Heart right ventricle (tissue), 16 donors: ENCODE data around the gene AGRP. TPM values are rescaled to one million over a fixed set of nuclear protein-coding genes. Genes with fewer than 3 reads are reported as not detected.

Source experiments
- ATAC-seq, 8 donors: fragments of 200-7000 bp; cut with Tn5 transposase; one replicate each; pipeline ENCODE4 v1.9.1; 2020; ENCODE audit warnings: mild to moderate bottlenecking in 8 of 8, moderate library complexity in 8 of 8, moderate number of reproducible peaks in 1 of 8
- DNase-seq, 2 donors: peaks; one replicate each; pipeline ENCODE4 v3.0.0-alpha.2; 2020
- H3K27ac ChIP-seq, 10 donors: fragments of 200-600 bp; sonication (generic) in 2 of 10; one replicate each; pipeline versions ENCODE4 v1.5.0 to v1.8.0; 2020 to 2022; ENCODE audit warnings: mild to moderate bottlenecking in 3 of 10
- H3K27me3 ChIP-seq, 7 donors: fragments of 200-600 bp; one replicate each; pipeline ENCODE4 v1.8.0; 2021 to 2022; ENCODE audit warnings: mild to moderate bottlenecking in 2 of 7
- H3K36me3 ChIP-seq, 9 donors: fragments of 200-600 bp; sonication (generic) in 1 of 9; one replicate each; pipeline versions ENCODE4 v1.5.0 to v1.8.0; 2020 to 2022; ENCODE audit warnings: mild to moderate bottlenecking in 2 of 9
- H3K4me1 ChIP-seq, 9 donors: fragments of 200-600 bp; sonication (generic) in 1 of 9; one replicate each; pipeline versions ENCODE4 v1.5.0 to v1.8.0; 2020 to 2022; ENCODE audit warnings: mild to moderate bottlenecking in 4 of 9
- H3K4me3 ChIP-seq, 10 donors: fragments of 200-600 bp; sonication (generic) in 2 of 10; one replicate each; pipeline versions ENCODE4 v1.5.0 to v1.8.0; 2020 to 2022; ENCODE audit warnings: mild to moderate bottlenecking in 7 of 10, moderate library complexity in 2 of 10
- H3K9me3 ChIP-seq, 11 donors: fragments of 200-600 bp in 10 of 11; sonication (generic) in 2 of 11; one replicate each; pipeline versions ENCODE4 v1.5.0 to v1.8.0; 2013 to 2022; ENCODE audit warnings: mild to moderate bottlenecking in 2 of 11, control low read depth in 1 of 11, moderate library complexity in 1 of 11
- WGBS, 2 donors: extraction: QIAGEN DNeasy Blood & Tissue Kit; methylation state at CpG; one replicate each; pipeline ENCODE4 v1.1.7; 2013; ENCODE audit warnings: inconsistent platforms in 1 of 2; 5-methylcytosine and 5-hydroxymethylcytosine counted together
- intact Hi-C, 10 donors: fragments of 100-400 bp; cut with DNase I; formaldehyde crosslinking; loops; one replicate each; pipeline versions ENCODE4 v1.11.1 to v1.14.2; 2022
- polyA plus RNA-seq, 2 donors: library from polyadenylated mRNA; stranded (reverse); fragments of 200-250 nt; gene quantifications; one replicate each; pipeline ENCODE4 v1.2.3, GENCODE V29; 2013
- total RNA-seq, 10 donors: library from RNA; stranded (reverse); fragmentation: NEBNext Ultra II Directional in 3 of 10; extraction: Animal tissue kit (Norgen Biotek cat#: 25700) in 3 of 10; gene quantifications; one replicate each; pipeline versions ENCODE4 v1.2.1 to v1.2.4, GENCODE V29; 2021 to 2023
- TF ChIP-seq, protein P1 (sequence below), 9 donors: fragments of 200-600 bp; sonication (generic) in 2 of 9; IDR thresholded peaks; one replicate each; pipeline versions ENCODE4 v1.5.0 to v1.8.0; 2021 to 2022; ENCODE audit warnings: antibody characterized with exemption in 9 of 9, mild to moderate bottlenecking in 5 of 9, moderate library complexity in 1 of 9
- donor health status: Arrhythmogenic right ventricular cardiomyopathy.
- donor health status: ischemic (EF 13 %, LVEDD 7.1; RV severe dilation, severe dysfunction).
- donor health status: healthy with polysubstance abuse.
- donor health status: DM: no; HTN: yes; CAD: no.
- donor health status: DM: no; HTN: no; CAD: no.
- donor health status: ischemic (EF 25% LVEDD 6.9; RV normal size, moderate dysfunction).
- donor health status: ischemic (EF 25% LVEDD 5.7; RV mildly dilated, moderate dysfunction).
- donor health status: healthy.
- donor health status: DM: yes; HTN: yes; CAD: no.
- donor health status: Ischemic cardiomyopathy.
- donor health status: ischemic (EF 35%, LVEDD 5.7; RV mildly dilated, moderate dysfunction).
- donor health status: nonischemic (EF 11% LVEDD 7.7; RV severe dilation, severe dysfunction).
- donor health status: DM: yes; HTN: yes; CAD: no.
- donor health status: PGD.
- donor health status: ischemic (EF 29% LVEDD 5.4; RV normal size, mild dysfunction).
- donor health status: nonischemic (EF 23%, LVEDD 6.1; RV moderate dilation, normal function).

The AGRP gene
- total and polyA plus RNA-seq, 12 donors, result 0.10 TPM; not detected in 11

DNA sequence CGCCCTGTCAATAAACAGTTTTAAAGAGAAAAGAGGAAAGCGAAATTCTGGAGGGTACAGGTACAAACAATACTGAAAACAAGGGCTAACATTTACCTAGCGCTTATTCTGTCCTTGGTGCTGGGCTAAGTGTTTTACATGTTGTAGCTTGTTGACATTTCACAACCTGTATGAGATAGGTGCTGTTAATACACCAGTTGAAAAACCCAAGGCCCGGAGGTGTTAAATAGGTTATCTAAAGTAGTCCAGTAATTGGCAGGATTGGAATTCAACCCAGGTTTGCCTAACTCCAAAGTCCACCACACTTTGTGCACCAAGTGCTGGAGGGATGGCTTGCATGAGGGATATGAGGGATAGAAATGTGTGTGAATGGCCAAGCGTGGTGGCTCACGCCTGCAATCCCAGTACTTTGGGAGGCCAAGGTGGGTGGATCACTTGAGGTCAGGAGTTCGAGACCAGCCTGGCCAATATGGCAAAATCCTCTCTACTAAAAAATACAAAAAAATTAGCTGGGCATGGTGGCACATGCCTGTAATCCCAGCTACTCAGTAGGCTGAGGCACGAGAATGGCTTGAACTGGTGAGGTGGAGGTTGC lies 5.3 kb downstream of the AGRP start:
- 92 to 93% methylated on average over 8 of the region's 8 CpGs for WGBS, 2 donors
- Histone ChIP-seq H3K9me3 (no peaks in the 10 kb centered on the region), H3K36me3 (peaks cover 0 to 19% (median 0%) of the 10 kb centered on the region in 9 donors), H3K4me1 (peaks cover 4 to 87% (median 53%) of the 10 kb centered on the region in 9 donors), H3K27ac (no peak overlapping the region), H3K27me3 (no peaks in the 10 kb centered on the region), H3K4me3 (no peak overlapping the region)
- no peak for DNase-seq
- intact Hi-C loops, result no loop called here
- TF ChIP-seq, protein P1, sequence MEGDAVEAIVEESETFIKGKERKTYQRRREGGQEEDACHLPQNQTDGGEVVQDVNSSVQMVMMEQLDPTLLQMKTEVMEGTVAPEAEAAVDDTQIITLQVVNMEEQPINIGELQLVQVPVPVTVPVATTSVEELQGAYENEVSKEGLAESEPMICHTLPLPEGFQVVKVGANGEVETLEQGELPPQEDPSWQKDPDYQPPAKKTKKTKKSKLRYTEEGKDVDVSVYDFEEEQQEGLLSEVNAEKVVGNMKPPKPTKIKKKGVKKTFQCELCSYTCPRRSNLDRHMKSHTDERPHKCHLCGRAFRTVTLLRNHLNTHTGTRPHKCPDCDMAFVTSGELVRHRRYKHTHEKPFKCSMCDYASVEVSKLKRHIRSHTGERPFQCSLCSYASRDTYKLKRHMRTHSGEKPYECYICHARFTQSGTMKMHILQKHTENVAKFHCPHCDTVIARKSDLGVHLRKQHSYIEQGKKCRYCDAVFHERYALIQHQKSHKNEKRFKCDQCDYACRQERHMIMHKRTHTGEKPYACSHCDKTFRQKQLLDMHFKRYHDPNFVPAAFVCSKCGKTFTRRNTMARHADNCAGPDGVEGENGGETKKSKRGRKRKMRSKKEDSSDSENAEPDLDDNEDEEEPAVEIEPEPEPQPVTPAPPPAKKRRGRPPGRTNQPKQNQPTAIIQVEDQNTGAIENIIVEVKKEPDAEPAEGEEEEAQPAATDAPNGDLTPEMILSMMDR (IDR thresholded peaks at IDR 0.05), result no peak
- ATAC-seq, result no peak

DNA sequence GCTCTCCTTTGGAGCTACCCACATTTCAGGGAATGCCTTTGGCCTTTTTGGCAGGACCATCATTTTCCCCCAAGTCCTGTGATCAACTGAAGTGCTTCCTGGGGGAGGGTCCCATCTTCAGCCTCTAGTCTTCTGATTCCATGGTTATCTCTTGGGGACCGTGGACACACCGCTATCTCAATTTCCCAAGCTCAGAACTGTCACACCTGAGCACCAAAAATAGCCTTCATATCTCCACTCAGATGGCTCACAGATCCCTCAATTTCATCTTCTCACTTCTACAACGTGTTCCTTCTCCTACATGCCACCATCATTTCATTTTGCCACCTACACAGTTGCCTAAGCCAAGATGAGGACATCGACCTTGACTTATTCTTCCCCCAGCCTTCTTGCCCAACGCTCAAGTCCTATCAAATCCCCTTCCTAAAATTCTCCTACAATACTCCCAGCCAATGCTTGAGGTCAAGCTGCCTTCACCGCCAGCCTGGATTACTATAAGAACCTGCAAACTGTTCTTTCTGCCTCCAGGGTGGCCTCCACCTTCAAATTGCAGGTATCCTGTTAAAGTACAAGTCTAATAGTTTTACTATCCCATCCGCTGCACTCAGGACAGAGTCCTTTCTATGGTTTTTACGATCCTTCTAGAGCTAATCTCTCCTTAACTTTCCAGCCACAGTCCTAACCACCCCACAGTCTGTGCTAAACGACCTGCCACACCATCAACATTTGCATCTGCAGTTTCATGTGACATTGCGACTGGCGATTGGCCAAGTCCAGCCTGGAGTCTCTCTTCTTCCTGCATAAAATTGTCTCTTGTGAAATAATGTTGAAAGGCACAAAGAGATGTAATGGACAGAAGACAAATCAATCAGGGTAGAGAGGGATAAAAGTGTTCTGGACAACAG lies 8.5 kb downstream of the AGRP start:
- intact Hi-C loops, result no loop called here
- TF ChIP-seq, protein P1 (IDR thresholded peaks at IDR 0.05), result no peak
- 85 to 86% methylated on average over 11 of the region's 11 CpGs for WGBS, 2 donors
- Histone ChIP-seq H3K27me3 (no peaks in the 10 kb centered on the region), H3K9me3 (no peaks in the 10 kb centered on the region), H3K27ac (no peak overlapping the region), H3K4me3 (no peak overlapping the region), H3K4me1 (peaks cover 11 to 84% (median 48%) of the 10 kb centered on the region in 9 donors), H3K36me3 (peaks cover 0 to 19% (median 0%) of the 10 kb centered on the region in 9 donors)
- ATAC-seq (no peak), DNase-seq (no peak)

DNA sequence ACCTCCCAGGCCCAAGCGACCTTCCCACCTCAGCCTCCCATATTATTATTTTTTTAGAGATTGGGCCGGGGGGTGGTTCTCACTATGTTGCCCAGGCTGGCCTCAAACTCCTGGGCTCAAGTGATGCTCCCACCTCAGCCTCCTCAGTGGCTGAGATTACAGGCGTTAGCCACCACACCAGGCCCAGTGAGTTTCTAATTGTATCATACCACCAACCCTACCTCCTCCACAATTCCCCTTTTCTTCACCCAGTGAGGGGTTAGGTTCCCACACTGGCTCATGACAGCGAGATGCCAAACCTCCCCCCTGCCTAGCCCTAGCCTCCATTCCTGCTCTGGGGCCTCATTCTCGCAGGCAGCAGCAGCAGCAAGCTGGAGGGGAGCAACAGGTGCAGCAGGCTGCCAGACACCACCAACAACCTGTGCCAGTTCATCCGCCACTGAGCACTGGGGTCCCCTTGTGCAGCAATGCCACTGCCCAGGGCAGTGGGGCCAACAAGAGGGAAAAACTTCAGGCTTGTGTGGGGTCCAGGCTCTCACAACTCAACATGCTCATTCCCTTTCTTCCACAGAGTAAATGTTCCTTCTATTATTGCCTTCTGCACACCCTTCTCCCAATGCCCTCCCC lies 11.5 kb downstream of the AGRP start:
- DNase-seq (no peak), ATAC-seq (no peak)
- intact Hi-C loops, result no loop called here
- 95 to 96% methylated on average over 6 of the region's 6 CpGs for WGBS, 2 donors
- Histone ChIP-seq H3K4me1 (peaks cover 7 to 76% (median 44%) of the 10 kb centered on the region in 9 donors), H3K27me3 (no peaks in the 10 kb centered on the region), H3K9me3 (no peaks in the 10 kb centered on the region), H3K4me3 (no peak overlapping the region), H3K27ac (no peak overlapping the region), H3K36me3 (peaks cover 0 to 9% (median 0%) of the 10 kb centered on the region in 9 donors)
- TF ChIP-seq, protein P1 (IDR thresholded peaks at IDR 0.05), result no peak

DNA sequence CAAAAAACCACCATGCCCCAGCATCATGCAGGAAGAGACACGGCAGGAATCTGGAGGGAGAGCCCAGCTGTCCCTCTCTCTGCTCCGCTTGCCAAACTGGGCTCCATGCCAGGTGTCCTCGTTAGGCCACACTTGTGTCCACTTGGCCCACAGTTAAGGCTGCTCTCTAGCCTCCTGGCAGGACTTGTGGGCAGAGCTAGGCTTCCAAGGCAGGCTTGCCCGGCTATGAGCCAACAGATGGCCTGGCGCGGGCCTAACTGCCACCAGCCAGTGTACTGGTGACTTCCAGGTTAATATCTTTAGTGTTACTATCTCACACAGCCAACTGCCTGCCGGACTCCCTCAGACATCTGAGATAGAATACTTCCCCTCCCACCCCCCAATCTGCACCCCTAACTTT lies 13.0 kb downstream of the AGRP start:
- peaks cover 13 to 68% (median 35%) of the 10 kb centered on the region in 9 donors for H3K4me1 ChIP-seq
- ATAC-seq (peak; percentile 81 to 95 (median 90)), DNase-seq (peak; percentile 89 to 90)
- no peaks in the 10 kb centered on the region for H3K9me3 ChIP-seq
- TF ChIP-seq, protein P1 (IDR thresholded peaks at IDR 0.05), result no peak
- WGBS, 2 donors, result 23% methylated on average over 7 of the region's 7 CpGs
- H3K27ac ChIP-seq, result peak overlapping the region in 3 of 10 donors; percentile 17 to 43 (median 32)
- no peak overlapping the region for H3K4me3 ChIP-seq
- H3K36me3 ChIP-seq, result peaks cover 0 to 4% (median 0%) of the 10 kb centered on the region in 9 donors
- no peaks in the 10 kb centered on the region for H3K27me3 ChIP-seq
- intact Hi-C loops, result no loop called here
